Trophoblast cell (in vitro differentiated cells and primary cell): ENCODE measurements around the gene ATP9B.
A peak's percentile ranks its signal among the peaks of the same experiment; 100 is the strongest.

Experiments used
- DNase-seq, 2 donors: peaks; one replicate each; pipeline ENCODE4 v3.0.0-alpha.2; 2016
- H2AFZ ChIP-seq: 2 replicates; pipeline ENCODE4 v1.6.1; 2013; ENCODE audit warnings: low read length, moderate library complexity, mild to moderate bottlenecking; ENCODE audit not compliant: insufficient read depth, poor library complexity
- H2AK5ac ChIP-seq: 2 replicates; pipeline ENCODE4 v1.6.1; 2013; ENCODE audit warnings: mild to moderate bottlenecking, low read length
- H2BK120ac ChIP-seq: 2 replicates; pipeline ENCODE4 v1.6.1; 2013; ENCODE audit warnings: low read length, mild to moderate bottlenecking, moderate library complexity; ENCODE audit not compliant: insufficient read depth, poor library complexity
- H2BK12ac ChIP-seq: 2 replicates; pipeline ENCODE4 v1.6.1; 2013; ENCODE audit warnings: mild to moderate bottlenecking, low read length, moderate library complexity
- H2BK5ac ChIP-seq: 2 replicates; pipeline ENCODE4 v1.6.1; 2013; ENCODE audit warnings: low read length, low read depth, moderate library complexity, mild to moderate bottlenecking; ENCODE audit not compliant: poor library complexity
- H3K14ac ChIP-seq: 2 replicates; pipeline ENCODE4 v1.6.1; 2013; ENCODE audit warnings: mild to moderate bottlenecking, low read length
- H3K18ac ChIP-seq: 2 replicates; pipeline ENCODE4 v1.6.1; 2013; ENCODE audit warnings: mild to moderate bottlenecking, low read length
- H3K23ac ChIP-seq: 2 replicates; pipeline ENCODE4 v1.6.1; 2013; ENCODE audit warnings: low read length
- H3K27ac ChIP-seq: 2 replicates; pipeline ENCODE4 v1.5.1; 2013; ENCODE audit warnings: low read depth, mild to moderate bottlenecking, inconsistent platforms, low read length, moderate library complexity
- H3K27me3 ChIP-seq: 2 replicates; pipeline ENCODE4 v1.6.1; 2013; ENCODE audit warnings: inconsistent platforms, mild to moderate bottlenecking, low read length, moderate library complexity; ENCODE audit not compliant: insufficient read depth
- H3K36me3 ChIP-seq, 2 experiments: 1 replicate in 1 of 2; 2 replicates in 1 of 2; pipeline ENCODE4 v1.6.1; 2013; ENCODE audit warnings: low read length in 2 of 2, mild to moderate bottlenecking in 2 of 2, moderate library complexity in 1 of 2; ENCODE audit not compliant: insufficient read depth in 2 of 2, control insufficient read depth in 1 of 2
- H3K4ac ChIP-seq: 2 replicates; pipeline ENCODE4 v1.6.1; 2013; ENCODE audit warnings: low read depth, mild to moderate bottlenecking, low read length, moderate library complexity
- H3K4me1 ChIP-seq, 2 experiments: 1 replicate in 1 of 2; 2 replicates in 1 of 2; pipeline ENCODE4 v1.6.1; 2013; ENCODE audit warnings: low read length in 2 of 2, mild to moderate bottlenecking in 2 of 2, moderate library complexity in 1 of 2; ENCODE audit not compliant: insufficient read depth in 2 of 2, control insufficient read depth in 1 of 2
- H3K4me2 ChIP-seq: 2 replicates; pipeline ENCODE4 v1.6.1; 2013; ENCODE audit warnings: inconsistent platforms, mild to moderate bottlenecking, low read length, moderate library complexity
- H3K4me3 ChIP-seq: 2 replicates; pipeline ENCODE4 v1.5.1; 2013; ENCODE audit warnings: mild to moderate bottlenecking, low read depth, low read length, inconsistent platforms
- H3K79me1 ChIP-seq: one replicate; pipeline ENCODE4 v1.6.1; 2013; ENCODE audit warnings: low read length
- H3K79me2 ChIP-seq: 2 replicates; pipeline ENCODE4 v1.6.1; 2013; ENCODE audit warnings: low read length, mild to moderate bottlenecking; ENCODE audit not compliant: control insufficient read depth, insufficient read depth, poor library complexity
- H3K9ac ChIP-seq: 2 replicates; pipeline ENCODE4 v1.6.1; 2013; ENCODE audit warnings: mild to moderate bottlenecking, low read length
- H3K9me3 ChIP-seq: 2 replicates; pipeline ENCODE4 v1.6.1; 2013; ENCODE audit warnings: low read depth, mild to moderate bottlenecking, control low read depth, inconsistent platforms, low read length; ENCODE audit not compliant: insufficient read depth
- H4K12ac ChIP-seq: 2 replicates; pipeline ENCODE4 v1.6.1; 2013; ENCODE audit warnings: low read depth, mild to moderate bottlenecking, low read length, moderate library complexity
- H4K8ac ChIP-seq: 2 replicates; pipeline ENCODE4 v1.6.1; 2013; ENCODE audit warnings: low read depth, mild to moderate bottlenecking, low read length, moderate library complexity
- H4K91ac ChIP-seq: one replicate; pipeline ENCODE4 v1.6.1; 2013; ENCODE audit warnings: low read depth, mild to moderate bottlenecking, low read length, moderate library complexity
- WGBS: extraction: QIAGEN DNeasy Blood & Tissue Kit; methylation state at CpG from one replicate; pipeline ENCODE4 v1.1.7; 2013; ENCODE audit warnings: missing lambda C conversion rate; ENCODE audit not compliant: insufficient read length, insufficient coverage; ENCODE audit errors: extremely low coverage; 5-methylcytosine and 5-hydroxymethylcytosine counted together

ATP9B gene

DNA sequence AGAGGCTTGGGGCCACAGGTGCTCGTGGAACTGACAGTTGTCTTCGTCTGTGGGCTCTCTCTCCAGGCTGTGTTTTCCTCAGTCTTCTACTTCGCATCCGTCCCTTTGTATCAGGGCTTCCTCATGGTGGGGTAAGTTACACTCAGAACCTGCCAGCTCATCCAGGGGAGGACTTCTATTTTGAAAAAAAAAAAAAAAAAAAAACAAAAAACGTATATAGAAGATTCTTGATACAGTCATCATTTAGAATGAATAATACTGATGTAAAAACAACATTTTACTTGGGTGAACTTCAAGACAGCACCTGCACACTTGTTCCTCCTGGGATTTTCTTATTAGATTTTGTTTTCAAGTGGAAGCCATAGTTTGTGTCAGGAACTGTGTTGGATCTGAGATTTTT is 278.9 kb downstream of the ATP9B start:
- no peak overlapping the region for H4K8ac ChIP-seq
- H2AFZ ChIP-seq: no peak overlapping the region
- no CpG with 5 or more reads among the region's 5 CpGs for WGBS
- H3K4me1 ChIP-seq: no peaks in the 10 kb centered on the region
- no peak overlapping the region for H3K4me2 ChIP-seq
- no peak overlapping the region for H2BK12ac ChIP-seq
- no peak for DNase-seq
- no peaks in the 10 kb centered on the region for H3K79me1 ChIP-seq
- no peak overlapping the region for H3K14ac ChIP-seq
- no peak overlapping the region for H2AK5ac ChIP-seq
- no peak overlapping the region for H2BK5ac ChIP-seq
- H3K79me2 ChIP-seq: no peaks in the 10 kb centered on the region
- no peak overlapping the region for H3K4ac ChIP-seq
- no peak overlapping the region for H3K9ac ChIP-seq
- H4K91ac ChIP-seq: no peak overlapping the region
- H4K12ac ChIP-seq: no peak overlapping the region
- H3K27ac ChIP-seq: no peak overlapping the region
- no peak overlapping the region for H3K4me3 ChIP-seq
- H3K27me3 ChIP-seq: no peaks in the 10 kb centered on the region
- no peak overlapping the region for H2BK120ac ChIP-seq
- H3K23ac ChIP-seq: no peak overlapping the region
- H3K36me3 ChIP-seq: peaks cover 23 to 29% of the 10 kb centered on the region in 2 experiments
- H3K9me3 ChIP-seq: peaks cover 6% of the 10 kb centered on the region
- no peak overlapping the region for H3K18ac ChIP-seq

DNA sequence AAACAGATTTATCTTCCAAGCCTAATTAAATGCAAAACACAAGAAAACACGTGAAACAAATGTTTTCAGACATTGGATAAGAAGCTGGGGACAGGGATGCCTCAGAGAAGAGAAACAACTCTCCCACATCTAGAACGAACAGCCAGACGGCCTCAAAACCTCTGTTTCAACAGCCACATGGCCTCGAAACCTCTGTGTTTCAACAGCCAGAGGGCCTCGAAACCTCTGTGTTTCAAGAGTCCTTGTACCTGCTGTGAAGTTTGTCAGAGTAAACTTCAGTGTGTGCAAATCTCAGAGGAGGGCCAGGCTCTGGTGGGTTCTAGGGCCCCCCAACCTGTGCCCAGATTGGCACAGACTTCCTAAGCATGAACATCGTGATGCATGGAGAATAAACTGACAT is 283.2 kb downstream of the ATP9B start:
- no peak overlapping the region for H2BK5ac ChIP-seq
- no peak overlapping the region for H2BK12ac ChIP-seq
- no peak overlapping the region for H4K12ac ChIP-seq
- no CpG with 5 or more reads among the region's 6 CpGs for WGBS
- no peak overlapping the region for H3K4me2 ChIP-seq
- peaks cover 3 to 4% of the 10 kb centered on the region in 2 experiments for H3K36me3 ChIP-seq
- H2AK5ac ChIP-seq: no peak overlapping the region
- peaks cover 2% of the 10 kb centered on the region for H3K9me3 ChIP-seq
- H2AFZ ChIP-seq: no peak overlapping the region
- no peak overlapping the region for H3K27ac ChIP-seq
- H4K91ac ChIP-seq: no peak overlapping the region
- H4K8ac ChIP-seq: no peak overlapping the region
- H3K4me1 ChIP-seq: no peaks in the 10 kb centered on the region
- no peak for DNase-seq
- no peak overlapping the region for H3K18ac ChIP-seq
- no peak overlapping the region for H2BK120ac ChIP-seq
- no peaks in the 10 kb centered on the region for H3K27me3 ChIP-seq
- H3K9ac ChIP-seq: no peak overlapping the region
- H3K79me1 ChIP-seq: no peaks in the 10 kb centered on the region
- no peak overlapping the region for H3K4ac ChIP-seq
- no peak overlapping the region for H3K4me3 ChIP-seq
- H3K79me2 ChIP-seq: no peaks in the 10 kb centered on the region
- no peak overlapping the region for H3K14ac ChIP-seq
- no peak overlapping the region for H3K23ac ChIP-seq

- H3K14ac ChIP-seq: no peak overlapping the region
- H3K79me2 ChIP-seq: no peaks in the 10 kb centered on the region
- H3K79me1 ChIP-seq: no peaks in the 10 kb centered on the region
- DNase-seq: peak in 1 of 2 donors; percentile 3
- no peak overlapping the region for H2BK120ac ChIP-seq
- no CpG with 5 or more reads among the region's 17 CpGs for WGBS
- H3K23ac ChIP-seq: no peak overlapping the region
- no peak overlapping the region for H2AK5ac ChIP-seq
- no peak overlapping the region for H3K4me2 ChIP-seq
- no peak overlapping the region for H3K4me3 ChIP-seq
- H2AFZ ChIP-seq: no peak overlapping the region
- H4K12ac ChIP-seq: no peak overlapping the region
- H3K27me3 ChIP-seq: no peaks in the 10 kb centered on the region
- H2BK5ac ChIP-seq: no peak overlapping the region
- H4K8ac ChIP-seq: no peak overlapping the region
- H3K9ac ChIP-seq: no peak overlapping the region
- H3K36me3 ChIP-seq: no peaks in the 10 kb centered on the region
- no peak overlapping the region for H3K18ac ChIP-seq
- H3K9me3 ChIP-seq: peaks cover 2% of the 10 kb centered on the region
- no peak overlapping the region for H3K27ac ChIP-seq
- no peak overlapping the region for H3K4ac ChIP-seq
- no peaks in the 10 kb centered on the region for H3K4me1 ChIP-seq
- H2BK12ac ChIP-seq: no peak overlapping the region
- no peak overlapping the region for H4K91ac ChIP-seq
Measured at GRCh38 chr18:79353267-79353666, 284.1 kb downstream of the ATP9B start.

DNA sequence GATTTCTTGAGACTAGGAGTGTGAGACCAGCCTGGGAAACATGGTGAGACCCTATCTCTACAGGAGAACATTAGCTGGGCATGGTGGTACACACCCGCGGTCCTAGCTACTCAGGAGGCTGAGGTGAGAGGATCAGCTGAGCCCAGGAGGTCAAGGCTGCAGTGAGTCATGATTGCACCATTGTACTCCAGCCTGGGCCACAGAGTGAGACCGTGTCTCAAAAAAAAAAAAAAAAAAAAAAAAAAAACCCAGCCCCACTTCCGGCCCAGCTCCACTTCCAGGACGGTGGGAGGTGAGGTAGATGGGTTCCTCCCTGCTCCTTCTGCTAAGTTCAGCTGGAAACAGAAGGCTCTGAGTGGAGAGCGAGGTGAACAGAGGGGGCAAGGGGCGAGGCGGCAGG is 285.2 kb downstream of the ATP9B start:
- no peak overlapping the region for H3K27ac ChIP-seq
- no peaks in the 10 kb centered on the region for H3K79me1 ChIP-seq
- no peaks in the 10 kb centered on the region for H3K27me3 ChIP-seq
- H3K9ac ChIP-seq: no peak overlapping the region
- peaks cover 2 to 3% of the 10 kb centered on the region in 2 experiments for H3K36me3 ChIP-seq
- H4K12ac ChIP-seq: no peak overlapping the region
- no peak for DNase-seq
- peaks cover 2% of the 10 kb centered on the region for H3K9me3 ChIP-seq
- no peaks in the 10 kb centered on the region for H3K79me2 ChIP-seq
- no peak overlapping the region for H2BK5ac ChIP-seq
- no peak overlapping the region for H4K8ac ChIP-seq
- H3K4me1 ChIP-seq: no peaks in the 10 kb centered on the region
- no peak overlapping the region for H2BK12ac ChIP-seq
- no peak overlapping the region for H3K23ac ChIP-seq
- H3K4me2 ChIP-seq: no peak overlapping the region
- no peak overlapping the region for H2AK5ac ChIP-seq
- H3K4me3 ChIP-seq: no peak overlapping the region
- H2BK120ac ChIP-seq: no peak overlapping the region
- H4K91ac ChIP-seq: no peak overlapping the region
- no CpG with 5 or more reads among the region's 8 CpGs for WGBS
- H3K14ac ChIP-seq: no peak overlapping the region
- H3K18ac ChIP-seq: no peak overlapping the region
- no peak overlapping the region for H3K4ac ChIP-seq
- H2AFZ ChIP-seq: no peak overlapping the region
